ENCODE measurements around the gene PHOSPHO2. TPM values are rescaled to one million over a fixed set of nuclear protein-coding genes. Genes with fewer than 3 reads are reported as not detected.

The PHOSPHO2 gene
- total and polyA plus RNA-seq, 3 donors from 2014 or later = 9.7 to 36.5 (median 24.4) TPM

DNA sequence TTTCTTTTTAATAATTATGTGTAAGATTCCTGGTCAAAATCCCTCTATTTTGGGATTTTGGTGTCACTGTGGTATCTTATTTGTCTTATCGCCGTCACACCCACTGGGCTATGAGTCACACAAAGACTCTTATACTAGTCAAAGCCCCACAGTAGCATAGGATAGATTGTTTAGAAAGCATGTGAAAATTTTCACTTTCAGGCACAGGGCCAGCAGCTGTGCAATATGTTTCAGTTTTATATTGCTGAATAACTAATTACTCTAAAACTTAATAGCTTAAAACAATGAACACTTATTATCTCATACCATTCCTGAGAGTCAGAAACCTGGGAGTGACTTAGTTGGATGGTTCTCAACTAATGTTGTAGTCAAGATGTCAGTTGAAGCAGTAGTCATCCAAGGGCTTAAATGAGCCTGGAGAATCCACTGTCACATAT lies 24.0 kb upstream of the PHOSPHO2 start:
- Histone ChIP-seq H3K36me3 (ENCODE audit: low read depth, missing control alignments) (no peaks in the 10 kb centered on the region), H3K9me3 (no peaks in the 10 kb centered on the region), H3K4me1 (no peaks in the 10 kb centered on the region), H3K27me3 (no peaks in the 10 kb centered on the region), H3K4me3 (no peak overlapping the region), H3K27ac (no peak overlapping the region)
- no peak for DNase-seq
- intact Hi-C loops (cut with DNase I; ENCODE audit: low total_unique reads) = no loop called here
- TF ChIP-seq POLR2A (IDR thresholded peaks at IDR 0.05) (no peak), CTCF (IDR thresholded peaks at IDR 0.05) (no peak)
- 78 to 86% methylated on average over 2 of the region's 2 CpGs for WGBS, 2 donors

DNA sequence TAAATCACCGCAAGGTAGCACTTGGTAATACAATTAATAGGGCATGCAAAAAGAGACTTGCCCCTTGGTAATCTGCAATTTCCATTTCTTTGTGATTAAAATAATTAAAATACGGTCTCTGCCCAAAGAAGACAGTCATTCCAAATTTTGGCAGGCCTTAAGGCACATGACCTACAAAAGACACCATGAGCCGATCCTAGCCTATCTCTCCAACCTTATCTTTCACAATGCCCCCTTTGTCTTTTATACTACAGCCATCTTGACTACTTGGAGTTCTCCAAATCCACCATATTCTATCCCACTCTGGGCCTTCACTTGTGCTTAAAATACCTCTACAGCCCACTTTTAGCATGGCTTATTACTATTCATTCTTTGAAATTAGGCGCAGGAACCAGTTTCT lies 23.3 kb upstream of the PHOSPHO2 start:
- no peak overlapping the region for H3K27ac ChIP-seq
- WGBS, 2 donors = 81 to 91% methylated on average over 4 of the region's 4 CpGs
- H3K4me1 ChIP-seq = no peaks in the 10 kb centered on the region
- H3K4me3 ChIP-seq = no peak overlapping the region
- no peak for DNase-seq
- H3K27me3 ChIP-seq = no peaks in the 10 kb centered on the region
- no peaks in the 10 kb centered on the region for H3K9me3 ChIP-seq
- intact Hi-C loops (cut with DNase I; ENCODE audit: low total_unique reads) = no loop called here
- H3K36me3 ChIP-seq (ENCODE audit: low read depth, missing control alignments) = no peaks in the 10 kb centered on the region
- TF ChIP-seq POLR2A (IDR thresholded peaks at IDR 0.05) = no peak
- TF ChIP-seq CTCF (IDR thresholded peaks at IDR 0.05) = no peak

GRCh38 chr2:169672406-169672805 lies 21.9 kb upstream of the PHOSPHO2 start:
- no peak for TF ChIP-seq CTCF (IDR thresholded peaks at IDR 0.05)
- no peak for TF ChIP-seq POLR2A (IDR thresholded peaks at IDR 0.05)

DNA sequence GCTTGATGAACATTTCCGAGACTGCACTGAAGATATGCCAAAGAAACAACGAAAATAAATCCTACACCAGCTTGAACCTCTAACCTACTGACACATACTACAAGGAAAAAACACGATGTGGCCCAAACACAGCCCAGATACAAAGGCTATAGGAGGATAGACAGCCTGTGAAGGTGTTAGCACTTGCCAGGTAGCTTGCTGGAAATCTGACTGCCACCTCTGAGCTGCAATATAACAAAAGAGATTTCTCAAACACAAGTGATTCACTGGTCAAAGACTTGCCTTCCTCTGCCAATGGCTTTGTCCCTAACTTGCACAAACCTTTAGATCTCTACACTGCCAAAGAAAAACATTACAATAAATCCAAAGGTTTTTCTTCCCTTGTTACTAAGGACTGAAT lies 21.2 kb upstream of the PHOSPHO2 start:
- Histone ChIP-seq H3K4me3 (no peak overlapping the region), H3K9me3 (no peaks in the 10 kb centered on the region), H3K36me3 (ENCODE audit: low read depth, missing control alignments) (no peaks in the 10 kb centered on the region), H3K27ac (no peak overlapping the region), H3K4me1 (no peaks in the 10 kb centered on the region), H3K27me3 (no peaks in the 10 kb centered on the region)
- intact Hi-C loops (cut with DNase I; ENCODE audit: low total_unique reads) = no loop called here
- no peak for TF ChIP-seq CTCF (IDR thresholded peaks at IDR 0.05)
- no peak for TF ChIP-seq POLR2A (IDR thresholded peaks at IDR 0.05)
- WGBS, 2 donors = 53 to 72% methylated on average over 3 of the region's 3 CpGs
- DNase-seq = no peak

More at GRCh38 chr2:169672406-169672805, 21.9 kb upstream of the PHOSPHO2 start:
- no peak for DNase-seq
- WGBS, 2 donors = 83 to 85% methylated on average over 6 of the region's 6 CpGs
- Histone ChIP-seq H3K27me3 (no peaks in the 10 kb centered on the region), H3K4me1 (no peaks in the 10 kb centered on the region), H3K9me3 (no peaks in the 10 kb centered on the region), H3K27ac (no peak overlapping the region), H3K36me3 (ENCODE audit: low read depth, missing control alignments) (no peaks in the 10 kb centered on the region), H3K4me3 (no peak overlapping the region)
- intact Hi-C loops (cut with DNase I; ENCODE audit: low total_unique reads) = no loop called here

- intact Hi-C loops (cut with DNase I; ENCODE audit: low total_unique reads) = no loop called here
- H3K4me1 ChIP-seq = no peaks in the 10 kb centered on the region
- no peaks in the 10 kb centered on the region for H3K36me3 ChIP-seq (ENCODE audit: low read depth, missing control alignments)
- TF ChIP-seq CTCF (IDR thresholded peaks at IDR 0.05) (no peak), POLR2A (IDR thresholded peaks at IDR 0.05) (no peak)
- no peaks in the 10 kb centered on the region for H3K9me3 ChIP-seq
- no peak overlapping the region for H3K4me3 ChIP-seq
- no peak overlapping the region for H3K27ac ChIP-seq
- 90 to 98% methylated on average over 2 of the region's 2 CpGs for WGBS, 2 donors
- DNase-seq = no peak
- no peaks in the 10 kb centered on the region for H3K27me3 ChIP-seq
These were observed 20.3 kb upstream of the PHOSPHO2 start for GRCh38 chr2:169673921-169674320.

All from testis (tissue), 3 donors.